Stimulated activated CD8-positive, alpha-beta memory T cell treated with anti-CD3 and anti-CD28 coated beads, Interleukin-15, amount 100 ng/mL, for 1 hour (primary cell): Measurements from ENCODE around the gene ZBTB32.

Experiments used
- DNase-seq: peaks from one replicate; pipeline ENCODE4 v3.0.0-alpha.2; 2020; ENCODE audit warnings: low read depth

ZBTB32 gene

GRCh38 chr19:35695895-35696422, 8.4 kb upstream of the ZBTB32 start:
- no peak for DNase-seq

- no peak for DNase-seq
Measured at GRCh38 chr19:35696835-35697234, 7.5 kb upstream of the ZBTB32 start.

- DNase-seq = peak; percentile 82
Measured at GRCh38 chr19:35702223-35703012, 1.9 kb upstream of the ZBTB32 start.

- DNase-seq = no peak
Measured at GRCh38 chr19:35703343-35703742, 1.0 kb upstream of the ZBTB32 start.

GRCh38 chr19:35708391-35708790, 4.0 kb downstream of the ZBTB32 start:
- no peak for DNase-seq

- no peak for DNase-seq
Measured at GRCh38 chr19:35710784-35711723, 6.7 kb downstream of the ZBTB32 start.

GRCh38 chr19:35712567-35713505, 8.5 kb downstream of the ZBTB32 start:
- DNase-seq = no peak

GRCh38 chr19:35713506-35713850, 9.1 kb downstream of the ZBTB32 start:
- no peak for DNase-seq

GRCh38 chr19:35713904-35714495, 9.6 kb downstream of the ZBTB32 start:
- no peak for DNase-seq

- no peak for DNase-seq
Measured at GRCh38 chr19:35714601-35715354, 10.4 kb downstream of the ZBTB32 start.

GRCh38 chr19:35715355-35715809, 11.0 kb downstream of the ZBTB32 start:
- no peak for DNase-seq

- no peak for DNase-seq
Measured at GRCh38 chr19:35715981-35716800, 11.8 kb downstream of the ZBTB32 start.

- DNase-seq = peak; percentile 89
Measured at GRCh38 chr19:35716801-35717664, 12.7 kb downstream of the ZBTB32 start.

GRCh38 chr19:35717665-35718344, 13.4 kb downstream of the ZBTB32 start, which contains the start of gene KMT2B:
Gene KMT2B (plus strand): TSS chr19:35718003. CDS start chr19:35718019, 16 bp downstream.
- DNase-seq = no peak

- no peak for DNase-seq
Measured at GRCh38 chr19:35718345-35719041, 14.1 kb downstream of the ZBTB32 start.

- no peak for DNase-seq
Measured at GRCh38 chr19:35719402-35720162, 15.2 kb downstream of the ZBTB32 start.

- no peak for DNase-seq
Measured at GRCh38 chr19:35720163-35720524, 15.8 kb downstream of the ZBTB32 start.
